Loucy (cell line): ENCODE data around the gene SIRPA.

ENCODE experiments used
- EZH2phosphoT487 ChIP-seq: fragments of 200-600 bp; IDR thresholded peaks from 2 replicates; pipeline ENCODE4 v1.6.1; 2018; ENCODE audit warnings: antibody characterized with exemption, mild to moderate bottlenecking, moderate library complexity, borderline replicate concordance
- TF ChIP-seq, protein P1 (sequence below): fragments of 200-600 bp; sonication (generic); conservative IDR thresholded peaks from 2 replicates; pipeline ENCODE4 v1.5.1; 2014; ENCODE audit warnings: mild to moderate bottlenecking, antibody characterized with exemption, low read length

DNA sequence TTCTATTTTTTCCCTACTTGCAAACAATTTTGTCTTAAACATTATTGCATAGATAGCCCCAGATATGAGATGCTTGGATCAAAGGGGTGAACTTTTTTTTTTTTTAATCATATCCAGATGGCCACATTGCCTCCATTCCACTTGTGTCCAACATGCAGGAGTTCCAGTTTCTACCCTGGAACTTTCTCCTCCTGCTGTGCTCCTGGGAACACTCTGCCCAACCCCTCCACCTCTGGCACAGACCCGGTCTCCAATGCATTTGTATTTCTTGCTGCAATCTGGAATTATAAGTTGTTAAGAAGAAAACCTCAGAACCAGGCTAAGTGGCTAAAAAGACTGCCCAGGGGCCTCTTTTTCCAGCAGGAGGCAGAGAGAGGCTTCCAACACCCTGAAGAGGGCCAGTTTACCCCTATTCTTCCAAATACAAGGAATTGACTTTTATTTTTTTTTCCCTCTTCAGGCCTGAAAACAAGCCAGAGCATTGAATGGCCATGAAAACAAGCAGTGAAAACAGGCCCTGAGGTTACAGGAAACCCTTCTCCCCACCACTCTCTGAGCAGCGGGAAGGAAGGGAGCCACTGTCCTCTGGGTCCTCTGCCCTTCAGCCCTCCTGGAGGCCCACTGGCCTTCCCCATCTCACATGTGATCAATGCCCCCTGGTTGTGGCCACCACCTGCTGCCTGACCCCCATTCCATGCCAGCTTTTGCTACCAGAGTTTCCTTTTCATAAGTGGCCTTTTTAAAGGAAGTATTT lies 54.3 kb downstream of the SIRPA start:
- TF ChIP-seq, protein P1, sequence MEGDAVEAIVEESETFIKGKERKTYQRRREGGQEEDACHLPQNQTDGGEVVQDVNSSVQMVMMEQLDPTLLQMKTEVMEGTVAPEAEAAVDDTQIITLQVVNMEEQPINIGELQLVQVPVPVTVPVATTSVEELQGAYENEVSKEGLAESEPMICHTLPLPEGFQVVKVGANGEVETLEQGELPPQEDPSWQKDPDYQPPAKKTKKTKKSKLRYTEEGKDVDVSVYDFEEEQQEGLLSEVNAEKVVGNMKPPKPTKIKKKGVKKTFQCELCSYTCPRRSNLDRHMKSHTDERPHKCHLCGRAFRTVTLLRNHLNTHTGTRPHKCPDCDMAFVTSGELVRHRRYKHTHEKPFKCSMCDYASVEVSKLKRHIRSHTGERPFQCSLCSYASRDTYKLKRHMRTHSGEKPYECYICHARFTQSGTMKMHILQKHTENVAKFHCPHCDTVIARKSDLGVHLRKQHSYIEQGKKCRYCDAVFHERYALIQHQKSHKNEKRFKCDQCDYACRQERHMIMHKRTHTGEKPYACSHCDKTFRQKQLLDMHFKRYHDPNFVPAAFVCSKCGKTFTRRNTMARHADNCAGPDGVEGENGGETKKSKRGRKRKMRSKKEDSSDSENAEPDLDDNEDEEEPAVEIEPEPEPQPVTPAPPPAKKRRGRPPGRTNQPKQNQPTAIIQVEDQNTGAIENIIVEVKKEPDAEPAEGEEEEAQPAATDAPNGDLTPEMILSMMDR, result no peak
- no peak for TF ChIP-seq EZH2phosphoT487
